ENCODE results near the gene NTM.

DNA sequence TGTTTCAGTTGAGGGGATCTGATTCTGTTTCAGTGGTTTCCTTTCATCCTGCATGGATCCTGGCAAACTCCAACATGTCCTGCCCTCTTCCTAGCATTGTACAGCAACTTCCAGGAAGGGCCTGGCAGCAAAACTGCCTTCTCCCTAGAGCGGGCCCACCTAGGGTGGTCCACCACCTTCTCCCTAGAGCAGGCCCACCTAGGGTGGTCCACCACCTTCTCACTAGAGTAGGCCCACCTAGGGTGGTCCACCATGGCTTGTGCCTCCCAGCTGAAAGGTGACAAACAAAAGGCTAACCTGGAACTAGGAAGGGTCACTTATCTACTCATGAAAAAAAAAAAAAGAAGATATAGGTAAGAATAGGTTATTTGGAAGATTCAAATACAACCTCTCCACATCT is 92.2 kb downstream of the NTM start:
- TF ChIP-seq, protein P1, sequence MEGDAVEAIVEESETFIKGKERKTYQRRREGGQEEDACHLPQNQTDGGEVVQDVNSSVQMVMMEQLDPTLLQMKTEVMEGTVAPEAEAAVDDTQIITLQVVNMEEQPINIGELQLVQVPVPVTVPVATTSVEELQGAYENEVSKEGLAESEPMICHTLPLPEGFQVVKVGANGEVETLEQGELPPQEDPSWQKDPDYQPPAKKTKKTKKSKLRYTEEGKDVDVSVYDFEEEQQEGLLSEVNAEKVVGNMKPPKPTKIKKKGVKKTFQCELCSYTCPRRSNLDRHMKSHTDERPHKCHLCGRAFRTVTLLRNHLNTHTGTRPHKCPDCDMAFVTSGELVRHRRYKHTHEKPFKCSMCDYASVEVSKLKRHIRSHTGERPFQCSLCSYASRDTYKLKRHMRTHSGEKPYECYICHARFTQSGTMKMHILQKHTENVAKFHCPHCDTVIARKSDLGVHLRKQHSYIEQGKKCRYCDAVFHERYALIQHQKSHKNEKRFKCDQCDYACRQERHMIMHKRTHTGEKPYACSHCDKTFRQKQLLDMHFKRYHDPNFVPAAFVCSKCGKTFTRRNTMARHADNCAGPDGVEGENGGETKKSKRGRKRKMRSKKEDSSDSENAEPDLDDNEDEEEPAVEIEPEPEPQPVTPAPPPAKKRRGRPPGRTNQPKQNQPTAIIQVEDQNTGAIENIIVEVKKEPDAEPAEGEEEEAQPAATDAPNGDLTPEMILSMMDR (IDR thresholded peaks at IDR 0.05; ENCODE audit: extremely low read depth in 1 of 2, insufficient read depth in 1 of 2, low read depth in 1 of 2, low read length in 2 of 2), result no peak
- TF ChIP-seq FOS (IDR thresholded peaks at IDR 0.05; ENCODE audit: borderline replicate concordance, insufficient read depth, low read length), result no peak

All from endothelial cell of umbilical vein (primary cell).